Progenitor cell of endocrine pancreas (in vitro differentiated cells): Measurements from ENCODE around the gene TTC23. TPM values are rescaled to one million over a fixed set of nuclear protein-coding genes. Genes with fewer than 3 reads are reported as not detected.

Experiments
- DNase-seq: peaks from one replicate; pipeline ENCODE4 v3.0.0; 2021; ENCODE audit warnings: low spot score; ENCODE audit not compliant: unreplicated experiment
- H3K27ac Mint-ChIP-seq: 2 replicates; pipeline ENCODE4 v1.8.0; 2021; ENCODE audit warnings: mild to moderate bottlenecking, moderate library complexity, mixed read lengths
- H3K27me3 Mint-ChIP-seq: 2 replicates; pipeline ENCODE4 v1.8.0; 2021; ENCODE audit warnings: mixed read lengths
- H3K36me3 Mint-ChIP-seq: 2 replicates; pipeline ENCODE4 v1.8.0; 2022; ENCODE audit warnings: mixed read lengths; ENCODE audit not compliant: insufficient read depth
- H3K4me1 Mint-ChIP-seq: 2 replicates; pipeline ENCODE4 v1.8.0; 2021; ENCODE audit warnings: low read depth, mixed read lengths
- H3K4me3 Mint-ChIP-seq: 2 replicates; pipeline ENCODE4 v1.8.0; 2021; ENCODE audit warnings: low read depth, mild to moderate bottlenecking, moderate library complexity, mixed read lengths
- H3K9me3 Mint-ChIP-seq: 2 replicates; pipeline ENCODE4 v1.8.0; 2021; ENCODE audit warnings: low read depth, mixed read lengths
- CTCF ChIP-seq: fragments of 200-600 bp; sonication (generic); IDR thresholded peaks from one replicate; pipeline ENCODE4 v1.5.0; 2021; ENCODE audit warnings: antibody characterized with exemption, mild to moderate bottlenecking; ENCODE audit not compliant: unreplicated experiment
- total RNA-seq: library from RNA; stranded (reverse); gene quantifications from 2 replicates; pipeline ENCODE4 v1.2.1, GENCODE V29; 2021

TTC23 gene
- total RNA-seq, 1 donor from 2014 or later, result 28.4 TPM

DNA sequence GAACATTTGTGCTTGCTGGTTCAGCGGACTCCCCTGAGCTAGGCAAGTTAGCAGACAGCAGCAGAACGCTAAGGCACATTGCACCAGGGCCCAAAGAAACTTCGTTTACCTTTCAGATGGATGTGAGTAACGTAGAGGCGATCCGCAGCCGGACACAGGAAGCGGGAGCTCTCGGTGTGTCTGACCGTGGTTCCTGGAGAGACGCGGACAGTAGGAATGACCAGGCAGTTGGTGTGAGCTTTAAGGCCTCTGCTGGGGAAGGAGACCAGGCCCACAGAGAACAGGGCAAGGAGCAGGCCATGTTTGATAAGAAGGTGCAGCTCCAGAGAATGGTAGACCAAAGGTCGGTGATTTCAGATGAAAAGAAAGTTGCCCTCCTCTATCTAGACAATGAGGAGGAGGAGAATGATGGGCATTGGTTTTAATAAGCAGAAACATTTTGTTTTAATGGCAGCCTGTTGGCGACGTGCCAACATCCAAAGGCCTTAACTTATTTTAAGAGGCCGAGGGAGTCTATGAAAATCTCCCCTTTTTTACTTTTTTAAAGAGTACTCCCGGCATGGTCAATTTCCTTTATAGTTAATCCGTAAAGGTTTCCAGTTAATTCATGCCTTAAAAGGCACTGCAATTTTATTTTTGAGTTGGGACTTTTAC is 116.6 kb downstream of the TTC23 start:
- Mint-ChIP-seq H3K27me3 (no peaks in the 10 kb centered on the region), H3K4me3 (no peak overlapping the region), H3K4me1 (peaks cover 4% of the 10 kb centered on the region), H3K9me3 (peaks cover 8% of the 10 kb centered on the region), H3K36me3 (peaks cover 24% of the 10 kb centered on the region), H3K27ac (no peak overlapping the region)
- no peak for TF ChIP-seq CTCF
- no peak for DNase-seq

- H3K27ac Mint-ChIP-seq, result no peak overlapping the region
- peaks cover 4% of the 10 kb centered on the region for H3K4me1 Mint-ChIP-seq
- peaks cover 23% of the 10 kb centered on the region for H3K36me3 Mint-ChIP-seq
- no peak for TF ChIP-seq CTCF
- no peak overlapping the region for H3K4me3 Mint-ChIP-seq
- no peaks in the 10 kb centered on the region for H3K27me3 Mint-ChIP-seq
- peaks cover 8% of the 10 kb centered on the region for H3K9me3 Mint-ChIP-seq
- DNase-seq, result no peak
Observed at GRCh38 chr15:99132122-99132521, 117.3 kb downstream of the TTC23 start.

- Mint-ChIP-seq H3K36me3 (peaks cover 22% of the 10 kb centered on the region), H3K4me1 (peaks cover 4% of the 10 kb centered on the region), H3K4me3 (no peak overlapping the region)
Observed at GRCh38 chr15:99131441-99132023, 117.8 kb downstream of the TTC23 start.

DNA sequence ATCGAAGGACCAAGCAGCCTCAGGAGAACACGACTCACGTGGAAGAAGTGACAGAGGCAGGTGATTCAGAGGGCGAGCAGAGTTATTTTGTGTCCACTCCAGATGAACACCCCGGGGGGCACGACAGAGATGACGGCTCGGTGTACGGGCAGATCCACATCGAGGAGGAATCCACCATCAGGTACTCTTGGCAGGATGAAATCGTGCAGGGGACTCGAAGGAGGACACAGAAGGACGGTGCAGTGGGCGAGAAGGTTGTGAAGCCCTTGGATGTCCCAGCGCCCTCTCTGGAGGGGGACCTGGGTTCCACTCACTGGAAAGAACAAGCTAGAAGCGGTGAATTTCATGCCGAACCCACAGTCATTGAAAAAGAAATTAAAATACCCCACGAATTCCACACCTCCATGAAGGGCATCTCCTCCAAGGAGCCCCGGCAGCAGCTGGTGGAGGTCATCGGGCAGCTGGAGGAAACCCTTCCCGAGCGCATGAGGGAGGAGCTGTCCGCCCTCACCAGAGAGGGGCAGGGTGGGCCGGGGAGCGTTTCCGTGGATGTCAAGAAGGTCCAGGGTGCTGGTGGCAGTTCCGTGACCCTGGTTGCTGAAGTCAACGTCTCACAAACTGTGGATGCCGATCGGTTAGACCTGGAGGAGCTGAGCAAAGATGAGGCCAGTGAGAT is 118.5 kb downstream of the TTC23 start:
- Mint-ChIP-seq H3K27ac (no peak overlapping the region), H3K36me3 (peaks cover 22% of the 10 kb centered on the region), H3K4me3 (no peak overlapping the region), H3K4me1 (peaks cover 4% of the 10 kb centered on the region), H3K27me3 (no peaks in the 10 kb centered on the region), H3K9me3 (peaks cover 8% of the 10 kb centered on the region)
- no peak for TF ChIP-seq CTCF
- no peak for DNase-seq

More at GRCh38 chr15:99131441-99132023, 117.8 kb downstream of the TTC23 start:
- Mint-ChIP-seq H3K9me3 (peaks cover 8% of the 10 kb centered on the region), H3K27ac (no peak overlapping the region), H3K27me3 (no peaks in the 10 kb centered on the region)
- DNase-seq, result no peak
- TF ChIP-seq CTCF, result no peak

GRCh38 chr15:99130314-99130713 is 119.1 kb downstream of the TTC23 start:
- Mint-ChIP-seq H3K9me3 (peaks cover 8% of the 10 kb centered on the region), H3K4me3 (no peak overlapping the region), H3K27ac (no peak overlapping the region), H3K36me3 (peaks cover 22% of the 10 kb centered on the region), H3K27me3 (no peaks in the 10 kb centered on the region), H3K4me1 (peaks cover 4% of the 10 kb centered on the region)
- DNase-seq, result no peak
- TF ChIP-seq CTCF, result no peak
